HG03103 (cell line): Measurements from ENCODE around the gene PNMA8C.
"Not testable (repeated sequence)": the region's sequence is repeated elsewhere in the genome, so short reads cannot be mapped to it uniquely, and the experiment has no call there.

Experiments
- ATAC-seq: cut with Tn5 transposase; IDR thresholded peaks from one replicate; pipeline ENCODE4 v1.9.1; 2021; ENCODE audit warnings: low read depth; ENCODE audit not compliant: unreplicated experiment

Gene PNMA8C

GRCh38 chr19:46391296-46392251 lies 37.2 kb downstream of the PNMA8C start:
- ATAC-seq, result no peak

DNA sequence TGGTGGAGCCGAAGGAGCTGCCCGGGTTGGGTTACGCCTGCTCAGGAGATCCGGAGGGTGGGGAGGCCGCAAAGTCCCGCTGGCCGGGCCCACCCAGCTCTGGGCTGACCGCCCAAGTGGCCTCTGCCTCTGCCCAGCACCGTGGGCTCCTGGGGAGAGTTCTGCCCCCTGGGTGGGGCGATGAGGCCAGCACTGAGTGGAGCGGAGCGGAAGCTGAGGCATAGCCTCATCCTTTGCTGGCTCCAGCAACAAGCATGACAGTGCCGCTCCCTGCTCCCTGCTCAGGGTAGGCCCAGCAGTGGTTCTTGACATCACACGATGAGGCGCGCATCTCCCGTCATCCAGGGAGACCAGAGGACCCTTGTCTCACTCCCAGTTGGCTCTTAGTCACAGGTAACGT lies 37.9 kb downstream of the PNMA8C start:
- no peak for ATAC-seq

DNA sequence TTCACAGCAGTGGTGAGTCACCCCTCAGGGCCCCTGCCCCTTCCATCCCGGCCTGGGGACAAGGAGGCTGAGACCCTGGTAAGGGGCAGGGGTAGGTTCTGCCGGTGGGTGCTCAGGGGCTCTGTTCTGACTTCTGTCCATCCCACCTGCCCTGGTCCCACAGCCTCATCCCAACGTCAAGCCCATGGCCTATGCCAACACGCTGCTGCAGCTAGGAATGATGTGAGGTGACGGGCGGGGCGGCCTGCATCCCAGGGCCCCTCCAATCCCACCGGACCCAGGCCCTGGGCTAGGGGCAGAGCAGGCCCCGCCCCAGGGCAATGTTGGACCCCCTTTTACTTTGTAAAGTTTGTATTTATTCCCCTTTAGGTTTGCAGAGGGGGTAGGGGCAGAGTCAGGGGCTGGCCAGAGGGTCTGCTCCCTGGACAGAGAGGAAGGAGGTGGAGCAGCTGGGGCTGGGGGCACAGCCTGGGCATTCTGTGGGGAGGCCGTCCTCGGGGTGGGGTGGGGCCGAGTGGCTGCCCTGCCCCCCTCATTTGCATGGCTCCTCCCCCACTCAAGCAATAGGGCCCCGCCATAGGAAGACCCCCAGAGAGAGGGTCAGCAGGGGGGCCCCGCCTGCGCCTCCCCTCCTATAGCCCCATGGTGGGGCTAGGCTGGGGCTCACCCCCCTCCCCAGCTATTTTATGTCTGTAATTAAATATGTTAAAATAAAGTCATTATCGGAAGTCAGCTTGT lies 38.4 kb downstream of the PNMA8C start:
- ATAC-seq, result no peak

DNA sequence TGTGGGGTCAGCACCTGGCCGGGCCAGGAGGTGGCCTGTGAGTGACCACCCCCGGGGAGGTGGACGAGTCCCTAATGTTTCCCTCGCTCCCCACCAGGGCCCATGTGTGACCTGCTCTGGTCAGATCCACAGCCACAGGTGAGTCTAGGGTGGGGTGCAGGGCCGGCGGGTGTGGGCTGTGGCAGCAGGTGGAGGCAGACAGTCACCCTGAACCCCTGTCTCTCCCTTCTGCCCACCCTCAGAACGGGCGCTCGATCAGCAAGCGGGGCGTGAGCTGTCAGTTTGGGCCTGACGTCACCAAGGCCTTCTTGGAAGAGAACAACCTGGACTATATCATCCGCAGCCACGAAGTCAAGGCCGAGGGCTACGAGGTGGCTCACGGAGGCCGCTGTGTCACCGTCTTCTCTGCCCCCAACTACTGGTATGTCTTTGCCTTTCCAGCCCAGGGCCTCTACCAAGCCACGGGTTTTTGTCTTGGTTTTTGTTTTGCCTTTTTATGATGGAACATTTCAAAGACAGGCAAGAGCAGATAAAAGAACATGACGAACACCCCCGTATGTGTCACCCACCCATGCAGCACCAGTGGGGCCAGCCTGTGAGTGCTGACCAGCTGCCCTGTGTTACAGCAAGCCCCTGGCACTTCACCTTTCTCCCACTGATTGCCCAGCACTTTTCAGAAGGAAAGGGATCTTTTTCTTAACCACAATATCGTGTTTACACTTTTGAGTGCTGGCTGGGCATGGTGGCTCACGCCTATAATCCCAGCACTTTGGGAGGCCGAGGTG lies 40.2 kb downstream of the PNMA8C start:
- no peak for ATAC-seq

- no peak for ATAC-seq
Observed at GRCh38 chr19:46387713-46388130, 41.0 kb downstream of the PNMA8C start.

DNA sequence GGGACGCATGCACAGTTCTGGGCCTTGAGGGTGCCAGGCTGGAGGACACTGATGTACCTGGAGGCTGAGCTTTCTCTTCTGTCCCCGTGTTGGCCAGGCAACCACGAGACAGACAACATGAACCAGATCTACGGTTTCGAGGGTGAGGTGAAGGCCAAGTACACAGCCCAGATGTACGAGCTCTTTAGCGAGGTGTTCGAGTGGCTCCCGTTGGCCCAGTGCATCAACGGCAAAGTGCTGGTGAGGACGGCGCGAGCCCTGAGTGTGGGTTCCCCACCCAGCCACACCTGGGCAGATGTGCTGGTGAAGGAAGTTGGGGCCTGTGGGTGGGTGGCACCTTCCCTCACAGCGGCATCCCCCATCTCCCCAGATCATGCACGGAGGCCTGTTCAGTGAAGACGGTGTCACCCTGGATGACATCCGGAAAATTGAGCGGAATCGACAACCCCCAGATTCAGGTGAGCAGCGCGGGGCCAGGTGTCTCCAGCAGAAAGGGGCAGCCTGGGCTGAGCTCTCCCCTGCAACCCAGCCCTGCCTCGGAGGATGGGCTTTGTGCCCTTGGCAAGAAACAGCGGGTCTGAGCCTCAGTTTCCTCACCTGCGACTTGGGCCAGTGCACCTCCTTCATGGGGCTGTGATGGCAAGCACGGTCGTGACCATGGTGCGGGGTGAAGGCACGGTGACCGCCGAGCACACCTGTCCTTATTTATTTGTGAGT lies 41.6 kb downstream of the PNMA8C start:
- ATAC-seq, result no peak

- ATAC-seq, result no peak
Observed at GRCh38 chr19:46386151-46386550, 42.6 kb downstream of the PNMA8C start.

DNA sequence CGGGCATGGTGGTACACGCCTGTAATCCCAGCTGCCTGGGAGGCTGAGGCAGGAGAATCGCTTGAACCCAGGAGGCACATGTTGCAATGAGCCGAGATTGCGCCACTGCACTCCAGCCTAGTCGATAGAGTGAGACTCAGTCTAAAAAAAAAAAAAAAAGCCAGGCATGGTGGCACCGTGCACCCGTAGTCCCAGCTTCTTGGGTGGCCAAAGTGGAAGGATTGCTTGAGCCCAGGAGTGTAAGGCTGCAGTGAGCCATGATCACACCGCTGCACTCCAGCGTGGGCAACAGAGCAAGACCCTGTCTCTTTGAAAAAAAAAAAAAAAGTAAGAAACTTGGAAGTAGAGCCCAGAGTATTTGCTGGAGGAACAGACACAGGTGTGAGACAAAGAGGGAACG lies 43.1 kb downstream of the PNMA8C start:
- no peak for ATAC-seq

GRCh38 chr19:46384396-46384795 lies 44.3 kb downstream of the PNMA8C start:
- no peak for ATAC-seq

DNA sequence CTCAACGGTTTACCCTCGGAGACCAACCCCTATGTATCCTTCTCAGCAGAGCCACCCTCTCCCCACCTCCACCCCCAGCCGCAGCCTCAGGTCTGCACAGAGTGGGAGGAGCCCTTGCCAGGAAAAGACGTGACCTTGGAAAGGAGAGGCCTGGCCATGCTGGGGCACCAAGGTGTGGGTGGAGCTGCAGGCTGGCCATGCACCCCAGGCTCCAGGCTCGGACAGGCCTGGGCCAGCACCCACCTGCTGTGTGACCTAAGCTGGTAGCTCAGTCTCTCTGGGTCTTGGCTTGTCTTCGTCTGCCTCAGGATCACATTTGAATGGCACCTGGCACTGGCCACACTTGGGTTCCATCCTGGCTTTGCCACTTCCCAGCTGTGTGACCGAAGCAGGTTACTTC lies 44.9 kb downstream of the PNMA8C start:
- no peak for ATAC-seq

GRCh38 chr19:46383171-46383815 lies 45.4 kb downstream of the PNMA8C start:
- no peak for ATAC-seq

DNA sequence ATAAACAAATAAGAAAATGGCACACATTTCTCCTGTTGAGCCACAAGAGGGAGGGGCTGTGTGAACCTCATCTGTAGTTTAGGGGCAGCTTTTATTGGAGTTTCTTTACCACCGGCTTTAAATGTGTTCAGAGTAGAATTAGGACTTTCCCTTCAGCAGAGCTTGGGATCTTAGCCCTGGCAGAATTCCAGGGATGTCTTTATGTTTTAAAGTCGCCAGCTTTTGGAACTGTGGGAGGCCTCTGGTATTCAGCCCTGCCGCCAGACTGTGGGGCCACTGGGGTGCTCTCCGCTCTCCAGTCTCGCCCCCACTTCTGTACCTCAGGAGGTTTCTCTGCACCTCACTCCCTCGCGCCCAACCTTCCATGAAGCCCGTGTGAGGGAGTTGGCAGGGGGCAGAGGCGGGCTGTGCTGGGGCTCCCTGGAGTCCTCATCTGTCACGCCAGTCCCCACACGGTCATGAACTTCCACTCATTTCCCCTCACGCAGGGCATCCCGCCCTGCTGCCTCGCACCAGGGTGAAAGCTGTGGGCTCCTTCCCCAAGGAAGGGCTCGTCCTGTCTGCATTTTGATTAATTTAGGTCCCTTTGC lies 46.9 kb downstream of the PNMA8C start:
- no peak for ATAC-seq

DNA sequence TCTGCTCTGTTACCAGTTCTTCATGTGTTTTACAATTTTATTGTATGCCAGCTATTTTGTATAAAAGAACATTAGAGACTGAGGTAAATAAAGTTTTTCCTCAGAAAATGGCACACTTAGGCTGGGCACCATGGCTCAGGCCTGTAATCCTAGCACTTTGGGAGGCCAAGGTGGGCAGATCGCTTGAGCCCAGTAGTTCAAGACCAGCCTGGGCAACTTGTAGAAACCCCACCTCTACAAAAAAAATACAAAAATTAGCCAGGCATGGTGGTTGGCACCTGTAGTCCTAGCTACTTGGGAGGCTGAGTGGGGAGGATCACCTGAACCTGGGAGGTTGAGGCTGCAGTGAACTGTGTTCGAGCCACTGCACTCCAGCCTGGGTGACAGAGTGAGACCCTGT lies 47.4 kb downstream of the PNMA8C start:
- no peak for ATAC-seq

DNA sequence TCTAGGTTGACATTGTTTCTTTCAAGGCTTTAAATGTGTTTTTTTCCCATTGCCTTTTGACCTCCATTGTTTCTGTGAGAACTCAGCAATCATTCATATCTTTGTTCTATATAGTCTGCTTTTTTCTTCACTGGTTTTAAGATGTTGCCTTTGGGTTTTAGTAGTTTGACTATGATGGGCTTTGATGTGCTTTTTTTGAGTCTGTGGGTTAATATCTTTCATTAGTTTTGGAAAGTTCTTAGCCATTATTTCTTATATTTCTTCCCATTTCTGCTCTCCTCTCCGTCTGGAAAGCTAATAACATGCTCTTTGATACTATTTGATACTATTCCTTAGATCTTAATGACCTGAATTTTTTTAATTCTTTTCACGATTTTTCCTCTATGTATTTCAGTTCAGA lies 48.0 kb downstream of the PNMA8C start:
- ATAC-seq, result no peak

- ATAC-seq, result no peak
Observed at GRCh38 chr19:46378268-46378667, 50.5 kb downstream of the PNMA8C start.

DNA sequence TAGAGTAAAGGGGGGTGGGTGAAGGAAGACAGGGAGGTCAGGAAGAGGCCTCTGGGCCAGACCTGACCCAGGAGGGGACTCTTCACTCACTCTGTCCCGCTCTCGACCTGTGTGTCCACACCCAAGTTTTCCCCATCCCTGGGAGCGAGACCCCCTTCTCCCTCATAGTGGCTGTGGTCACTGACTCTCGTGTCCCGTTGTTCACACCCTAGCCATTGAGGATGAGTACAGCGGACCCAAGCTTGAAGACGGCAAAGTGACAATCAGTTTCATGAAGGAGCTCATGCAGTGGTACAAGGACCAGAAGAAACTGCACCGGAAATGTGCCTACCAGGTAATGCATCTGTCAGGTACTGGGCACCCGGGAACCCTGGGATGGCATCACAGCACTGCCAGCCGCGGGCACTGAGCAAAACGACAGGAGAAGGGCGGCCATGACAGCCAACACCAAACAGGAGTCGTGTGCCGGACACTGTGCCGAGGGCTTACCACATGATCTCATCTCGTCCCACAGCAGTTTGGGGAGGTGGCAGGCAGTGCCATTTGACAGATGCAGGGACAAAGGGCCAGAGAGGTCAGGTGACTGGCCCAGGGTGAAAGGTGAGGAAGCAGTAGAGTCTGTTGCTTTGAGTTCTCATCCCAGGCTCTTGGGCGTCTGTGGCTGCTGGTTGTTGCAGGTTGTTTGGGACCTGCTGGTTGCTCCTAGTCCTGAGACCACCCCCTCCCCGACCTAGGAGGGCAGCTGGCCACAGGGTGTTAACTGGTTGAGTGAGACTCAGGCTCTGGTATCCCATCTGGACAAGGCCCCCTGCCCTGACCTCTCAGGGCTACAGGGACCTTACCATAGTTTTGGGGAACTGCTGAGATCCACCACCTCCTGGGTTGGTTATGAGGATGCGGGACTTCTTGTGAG lies 52.2 kb downstream of the PNMA8C start:
- ATAC-seq, result no peak

DNA sequence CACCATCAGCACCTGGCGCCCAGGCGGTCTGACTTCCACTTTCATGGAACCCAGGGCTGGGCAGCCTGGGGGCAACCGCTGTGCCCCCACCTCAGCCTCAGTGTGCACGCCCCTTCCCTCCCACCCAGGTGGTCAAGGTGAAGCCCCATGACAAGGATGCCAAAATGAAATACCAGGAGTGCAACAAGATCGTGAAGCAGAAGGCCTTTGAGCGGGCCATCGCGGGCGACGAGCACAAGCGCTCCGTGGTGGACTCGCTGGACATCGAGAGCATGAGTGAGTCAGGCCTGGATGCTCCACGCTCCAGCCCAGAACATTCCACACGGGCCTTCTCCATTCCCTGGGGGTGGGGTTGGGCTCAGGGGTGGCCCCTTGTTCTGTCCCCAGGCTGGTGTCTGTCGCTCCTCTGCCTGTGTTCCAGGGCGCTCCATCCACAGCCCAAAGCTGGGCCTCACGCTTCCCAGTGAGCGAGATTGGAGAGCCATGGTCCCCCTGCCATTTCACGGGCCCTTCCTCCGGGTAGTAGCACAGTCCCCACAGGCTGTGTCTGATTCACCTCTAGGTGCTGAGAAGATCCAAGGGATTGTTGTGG lies 53.2 kb downstream of the PNMA8C start:
- not testable (repeated sequence) for ATAC-seq
